Stomach (tissue), 9 donors: ENCODE results near the gene OPRL1. TPM values are rescaled to one million over a fixed set of nuclear protein-coding genes. Genes with fewer than 3 reads are reported as not detected.

Experiments used
- DNase-seq, 2 donors: peaks; one replicate each; pipeline versions ENCODE4 v3.0.0 to v3.0.0-alpha.2; 2013 to 2019
- H3K27ac ChIP-seq, 5 donors: fragments of 200-600 bp in 4 of 5; sonication (generic) in 4 of 5; one replicate each; pipeline ENCODE4 v1.5.1; 2013 to 2019; ENCODE audit warnings: mild to moderate bottlenecking in 1 of 5, moderate library complexity in 1 of 5
- H3K27me3 ChIP-seq, 3 donors: fragments of 200-600 bp; sonication (generic); one replicate each; pipeline ENCODE4 v1.5.1; 2017 to 2019; ENCODE audit warnings: mixed run types in 1 of 3
- H3K36me3 ChIP-seq, 4 donors: fragments of 200-600 bp; sonication (generic); 1 replicate in 3 of 4; 2 replicates in 1 of 4; pipeline ENCODE4 v1.5.1; 2016 to 2019
- H3K4me1 ChIP-seq, 4 donors: fragments of 200-600 bp; sonication (generic); one replicate each; pipeline ENCODE4 v1.5.1; 2016 to 2019
- H3K4me3 ChIP-seq, 4 donors: fragments of 200-600 bp; sonication (generic) in 3 of 4; one replicate each; pipeline ENCODE4 v1.5.1; 2016 to 2019; ENCODE audit warnings: mild to moderate bottlenecking in 1 of 4
- H3K9me3 ChIP-seq, 4 donors: fragments of 200-600 bp; sonication (generic); one replicate each; pipeline ENCODE4 v1.5.1; 2016 to 2019
- CTCF ChIP-seq, 7 experiments: fragments of 450-650 bp in 4 of 7; fragments of 200-600 bp in 3 of 7; sonication (generic) in 3 of 7; IDR thresholded peaks; one replicate each; pipeline ENCODE4 v1.5.1; 2016 to 2019; ENCODE audit warnings: antibody characterized with exemption in 7 of 7, control low read depth in 2 of 7, mild to moderate bottlenecking in 1 of 7
- EP300 ChIP-seq: sonication (generic); formaldehyde crosslinking; IDR thresholded peaks from one replicate; pipeline ENCODE4 v1.6.1; 2017; ENCODE audit warnings: antibody characterized with exemption
- POLR2A ChIP-seq, 4 donors: fragments of 450-650 bp; IDR thresholded peaks; one replicate each; pipeline ENCODE4 v1.6.1; 2016; ENCODE audit warnings: antibody characterized with exemption in 4 of 4, control low read depth in 2 of 4, mild to moderate bottlenecking in 1 of 4, moderate library complexity in 1 of 4
- POLR2AphosphoS5 ChIP-seq, 3 donors: sonication (generic); formaldehyde crosslinking; IDR thresholded peaks; one replicate each; pipeline ENCODE4 v1.6.1; 2016; ENCODE audit warnings: antibody characterized with exemption in 3 of 3
- WGBS, 5 donors: extraction: QIAGEN DNeasy Blood & Tissue Kit in 3 of 5; methylation state at CpG; one replicate each; pipeline versions ENCODE4 v1.1.5 to v1.1.7; 2013 to 2018; 5-methylcytosine and 5-hydroxymethylcytosine counted together
- intact Hi-C: fragments of 100-400 bp; cut with DNase I; formaldehyde crosslinking; loops from one replicate; pipeline ENCODE4 v1.15.1; 2023; ENCODE audit warnings: low total_unique reads
- polyA plus RNA-seq, 3 donors: library from polyadenylated mRNA; stranded (reverse); fragments of 200-250 nt; gene quantifications; one replicate each; pipeline ENCODE4 v1.2.3, GENCODE V29; 2013
- total RNA-seq, 5 donors: library from RNA; depleted of rRNA; stranded (reverse); fragments of >200 nt; gene quantifications; one replicate each; pipeline versions ENCODE4 v1.1.0 to v1.2.3, GENCODE V29; 2014 to 2016
- donor health status: healthy with polysubstance abuse.
- donor health status: Bipolar disorder and iron deficiency.
- donor health status: healthy.

The OPRL1 gene
- total and polyA plus RNA-seq, 8 donors: 0.18 to 4.7 (median 0.40) TPM; not detected in 4

GRCh38 chr20:64137598-64138031 is 57.7 kb downstream of the OPRL1 start:
- Histone ChIP-seq H3K36me3 (no peaks in the 10 kb centered on the region), H3K4me1 (no peaks in the 10 kb centered on the region), H3K9me3 (no peaks in the 10 kb centered on the region), H3K4me3 (no peak overlapping the region), H3K27me3 (peaks cover 0 to 47% (median 0%) of the 10 kb centered on the region in 3 donors), H3K27ac (no peak overlapping the region)
- WGBS, 5 donors: 66 to 74% (median 67%) methylated on average over 5 to 6 of the region's 6 CpGs
- DNase-seq: no peak
- intact Hi-C loops: no loop called here
- TF ChIP-seq EP300: no peak
- no peak for TF ChIP-seq CTCF (IDR thresholded peaks at IDR 0.05)
- TF ChIP-seq POLR2A (IDR thresholded peaks at IDR 0.05): no peak
- no peak for TF ChIP-seq POLR2AphosphoS5 (IDR thresholded peaks at IDR 0.05)

GRCh38 chr20:64138276-64138815 is 58.5 kb downstream of the OPRL1 start:
- TF ChIP-seq CTCF (IDR thresholded peaks at IDR 0.05) (no peak), EP300 (no peak), POLR2AphosphoS5 (IDR thresholded peaks at IDR 0.05) (no peak), POLR2A (IDR thresholded peaks at IDR 0.05) (no peak)
- Histone ChIP-seq H3K4me1 (no peaks in the 10 kb centered on the region), H3K27ac (no peak overlapping the region), H3K36me3 (no peaks in the 10 kb centered on the region), H3K9me3 (no peaks in the 10 kb centered on the region), H3K27me3 (peaks cover 0 to 54% (median 0%) of the 10 kb centered on the region in 3 donors), H3K4me3 (no peak overlapping the region)
- no peak for DNase-seq
- 76 to 89% (median 86%) methylated on average over 16 to 18 of the region's 18 CpGs for WGBS, 5 donors
- intact Hi-C loops: no loop called here

GRCh38 chr20:64139199-64140060 is 59.5 kb downstream of the OPRL1 start:
- TF ChIP-seq POLR2A (IDR thresholded peaks at IDR 0.05) (no peak), POLR2AphosphoS5 (IDR thresholded peaks at IDR 0.05) (no peak), EP300 (no peak), CTCF (IDR thresholded peaks at IDR 0.05) (no peak)
- Histone ChIP-seq H3K4me3 (no peak overlapping the region), H3K9me3 (peaks cover 0 to 1% (median 0%) of the 10 kb centered on the region in 4 donors), H3K4me1 (no peaks in the 10 kb centered on the region), H3K27ac (no peak overlapping the region), H3K27me3 (peaks cover 0 to 50% (median 0%) of the 10 kb centered on the region in 3 donors), H3K36me3 (no peaks in the 10 kb centered on the region)
- intact Hi-C loops: no loop called here
- no peak for DNase-seq
- WGBS, 5 donors: 68 to 77% (median 73%) methylated on average over 14 to 21 of the region's 21 CpGs

GRCh38 chr20:64140061-64140931 is 60.4 kb downstream of the OPRL1 start:
- no peak for DNase-seq
- intact Hi-C loops: no loop called here
- H3K27ac ChIP-seq: no peak overlapping the region
- no peaks in the 10 kb centered on the region for H3K4me1 ChIP-seq
- TF ChIP-seq CTCF (IDR thresholded peaks at IDR 0.05): no peak
- no peak for TF ChIP-seq POLR2A (IDR thresholded peaks at IDR 0.05)
- no peak for TF ChIP-seq POLR2AphosphoS5 (IDR thresholded peaks at IDR 0.05)
- no peak for TF ChIP-seq EP300
- peaks cover 0 to 50% (median under 1%) of the 10 kb centered on the region in 3 donors for H3K27me3 ChIP-seq
- 52 to 73% (median 66%) methylated on average over 13 of the region's 13 CpGs for WGBS, 5 donors
- peaks cover 0 to 10% (median 4%) of the 10 kb centered on the region in 4 donors for H3K9me3 ChIP-seq
- no peaks in the 10 kb centered on the region for H3K36me3 ChIP-seq
- no peak overlapping the region for H3K4me3 ChIP-seq
